GM13976 (cell line): ENCODE data around the gene AP5Z1.

Source experiments
- DNase-seq: peaks from one replicate; pipeline ENCODE4 v3.0.0; 2012; ENCODE audit warnings: low spot score
- in situ Hi-C: fragments of 300-500 bp; cut with MboI; formaldehyde crosslinking; loops from one replicate; pipeline ENCODE4 v1.12.0; 2022; ENCODE audit warnings: low sequenced_read_pairs, mixed read lengths, inconsistent platforms; ENCODE audit not compliant: unreplicated experiment
- TF ChIP-seq, protein P1 (sequence below): IDR thresholded peaks from 2 replicates; pipeline ENCODE4 v1.5.1; 2012; ENCODE audit warnings: borderline replicate concordance, mild to moderate bottlenecking; ENCODE audit not compliant: insufficient read depth; ENCODE audit errors: extremely low read depth, missing control alignments, control extremely low read depth

The AP5Z1 gene

DNA sequence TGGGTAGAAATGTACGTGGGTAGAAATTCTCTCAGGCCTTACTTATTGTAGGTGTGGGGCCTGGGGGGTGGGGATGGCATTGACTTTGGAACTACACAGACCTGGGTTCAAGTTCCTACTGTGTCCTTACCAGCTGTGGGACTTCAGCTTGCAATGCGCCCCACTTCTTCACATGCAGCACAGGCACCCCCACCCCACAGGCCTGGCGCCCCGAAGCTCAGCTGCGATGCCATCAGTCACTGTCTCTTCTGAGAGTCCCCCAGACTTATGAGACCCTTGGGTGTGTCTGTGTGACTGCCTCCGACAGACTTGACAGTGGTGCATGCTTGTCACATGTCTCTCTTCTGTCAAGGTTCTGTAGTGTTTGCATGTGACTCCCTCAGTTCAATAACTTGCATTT lies 3.1 kb upstream of the AP5Z1 start:
- in situ Hi-C loops: loop anchor here (25.0 kb wide), 1 partner anchor 160 kb away; no protein-coding TSS in a partner anchor
- no peak for DNase-seq
- TF ChIP-seq, protein P1, sequence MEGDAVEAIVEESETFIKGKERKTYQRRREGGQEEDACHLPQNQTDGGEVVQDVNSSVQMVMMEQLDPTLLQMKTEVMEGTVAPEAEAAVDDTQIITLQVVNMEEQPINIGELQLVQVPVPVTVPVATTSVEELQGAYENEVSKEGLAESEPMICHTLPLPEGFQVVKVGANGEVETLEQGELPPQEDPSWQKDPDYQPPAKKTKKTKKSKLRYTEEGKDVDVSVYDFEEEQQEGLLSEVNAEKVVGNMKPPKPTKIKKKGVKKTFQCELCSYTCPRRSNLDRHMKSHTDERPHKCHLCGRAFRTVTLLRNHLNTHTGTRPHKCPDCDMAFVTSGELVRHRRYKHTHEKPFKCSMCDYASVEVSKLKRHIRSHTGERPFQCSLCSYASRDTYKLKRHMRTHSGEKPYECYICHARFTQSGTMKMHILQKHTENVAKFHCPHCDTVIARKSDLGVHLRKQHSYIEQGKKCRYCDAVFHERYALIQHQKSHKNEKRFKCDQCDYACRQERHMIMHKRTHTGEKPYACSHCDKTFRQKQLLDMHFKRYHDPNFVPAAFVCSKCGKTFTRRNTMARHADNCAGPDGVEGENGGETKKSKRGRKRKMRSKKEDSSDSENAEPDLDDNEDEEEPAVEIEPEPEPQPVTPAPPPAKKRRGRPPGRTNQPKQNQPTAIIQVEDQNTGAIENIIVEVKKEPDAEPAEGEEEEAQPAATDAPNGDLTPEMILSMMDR: no peak

DNA sequence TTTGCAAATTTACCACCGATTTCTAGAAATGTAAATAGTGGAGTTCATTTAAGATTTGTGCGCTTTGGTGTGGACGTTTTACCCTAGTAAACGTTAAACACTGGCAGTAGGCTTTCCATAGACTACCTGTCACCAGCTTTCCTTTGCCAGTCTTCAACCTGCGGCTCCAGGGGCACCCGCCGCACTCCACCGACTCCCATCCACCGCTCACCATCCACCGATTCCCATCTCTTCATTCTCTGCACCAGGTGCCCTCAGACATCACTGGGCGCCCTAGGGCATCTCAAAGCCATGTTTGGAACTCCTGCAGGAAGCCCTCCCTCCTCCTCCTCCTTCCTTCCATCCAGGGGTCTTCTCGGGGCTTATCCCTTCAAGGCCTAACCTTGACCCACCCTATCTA lies 1.4 kb upstream of the AP5Z1 start:
- TF ChIP-seq, protein P1: no peak
- in situ Hi-C loops: loop anchor here (25.0 kb wide), 1 partner anchor 162 kb away; no protein-coding TSS in a partner anchor
- no peak for DNase-seq

DNA sequence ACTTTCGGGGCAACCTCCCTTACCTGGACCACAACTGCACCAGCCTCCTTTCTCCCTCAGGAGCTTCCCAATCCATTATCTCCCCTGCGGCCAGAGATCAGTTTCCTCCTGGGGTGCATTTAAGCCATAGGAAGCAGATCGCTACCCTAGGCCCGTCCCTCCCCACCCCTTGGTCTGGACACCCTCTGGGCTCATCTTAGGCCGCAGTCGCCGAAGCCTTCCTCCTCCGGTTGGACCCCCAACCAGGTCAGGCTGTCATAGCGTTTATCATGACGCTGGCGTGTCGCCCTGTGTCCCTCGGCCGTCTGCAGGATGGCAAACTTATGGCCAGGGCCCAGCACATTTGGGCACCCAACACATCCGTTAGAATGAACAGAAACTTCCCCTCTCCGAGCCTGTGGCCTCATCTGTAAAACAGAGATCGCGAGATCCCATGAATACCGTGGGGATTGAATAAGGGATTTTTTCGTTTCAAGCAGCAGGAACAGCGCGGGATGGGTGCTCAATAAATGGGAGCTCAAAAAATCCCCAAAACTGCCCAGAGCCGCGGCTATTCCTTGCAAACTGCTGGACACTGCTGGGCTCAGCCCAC lies 669 bp upstream of the AP5Z1 start:
- peak; percentile 68 for DNase-seq
- in situ Hi-C loops: loop anchor here (25.0 kb wide), 1 partner anchor 162 kb away; no protein-coding TSS in a partner anchor
- TF ChIP-seq, protein P1: no peak

DNA sequence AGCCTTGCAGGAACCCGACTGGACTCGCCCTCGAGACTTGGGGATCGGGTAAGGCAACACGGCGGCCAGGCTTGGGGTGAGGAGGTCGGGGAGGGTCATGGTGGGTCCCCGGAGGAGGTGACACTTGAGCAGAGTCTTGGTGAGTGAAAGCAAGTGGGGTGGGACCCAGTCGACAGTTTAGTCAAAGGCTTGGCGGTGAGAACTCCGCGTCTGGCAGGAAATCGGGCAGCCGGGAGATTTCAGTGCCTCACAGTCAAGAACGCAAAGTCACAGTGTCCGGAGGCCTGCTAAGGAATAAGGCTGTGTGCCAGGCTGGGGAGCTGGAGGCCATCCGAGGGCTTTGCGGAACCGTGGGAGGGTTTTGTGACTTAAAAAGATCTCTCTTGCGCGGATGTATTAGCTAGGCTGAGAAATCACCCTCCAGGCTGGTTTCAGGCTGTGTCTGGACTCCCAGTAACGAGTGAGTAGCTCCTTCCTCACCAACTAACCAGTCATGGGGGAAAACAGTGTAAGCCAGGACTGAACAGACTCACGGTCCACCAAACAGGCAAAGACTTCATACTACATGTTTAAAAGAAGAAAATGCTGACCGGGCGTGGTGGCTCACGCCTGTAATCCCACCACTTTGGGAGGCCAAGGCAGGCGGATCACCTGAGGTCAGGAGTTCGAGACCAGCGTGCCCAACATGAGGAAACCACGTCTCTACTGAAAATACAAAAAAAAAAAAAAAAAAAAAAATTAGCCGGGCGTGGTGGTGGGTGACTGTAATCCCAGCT lies 613 bp downstream of the AP5Z1 start:
- no peak for DNase-seq
- TF ChIP-seq, protein P1: no peak
- in situ Hi-C loops: no loop called here

GRCh38 chr7:4779118-4779517 lies 3.7 kb downstream of the AP5Z1 start:
- TF ChIP-seq, protein P1: no peak
- no peak for DNase-seq
- in situ Hi-C loops: no loop called here

DNA sequence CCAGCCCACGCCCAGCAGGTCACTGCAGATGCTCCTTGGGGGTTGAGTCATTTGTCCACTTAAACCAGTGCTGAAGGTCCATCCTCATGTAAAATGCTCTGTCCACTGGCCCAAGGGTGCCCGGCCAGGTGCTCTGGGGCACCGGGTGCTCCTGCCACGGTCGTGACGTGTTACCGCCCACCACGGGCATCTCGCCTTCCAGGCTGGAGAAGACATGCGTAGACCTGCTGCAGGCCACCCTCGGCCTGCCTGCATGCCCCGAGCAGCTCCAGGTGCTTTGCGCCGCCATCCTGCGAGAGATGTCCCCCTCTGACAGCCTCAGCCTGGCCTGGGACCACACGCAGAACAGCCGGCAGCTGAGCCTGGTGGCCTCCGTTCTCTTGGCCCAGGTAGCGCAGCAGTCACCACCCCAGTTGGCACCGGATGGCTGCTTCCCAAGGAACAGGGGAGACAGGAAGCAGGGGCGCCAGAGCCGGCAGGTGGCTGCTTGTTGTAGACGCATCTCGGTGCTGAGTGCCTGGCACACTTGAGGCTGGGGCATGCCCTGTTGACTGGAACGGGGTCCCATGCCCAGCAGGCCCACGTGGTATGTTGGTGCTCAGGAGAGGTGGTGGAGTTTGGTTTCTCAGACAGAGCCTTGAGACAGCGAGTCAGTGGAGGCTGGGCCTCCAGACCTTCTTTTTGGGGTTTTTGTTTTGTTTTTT lies 6.1 kb downstream of the AP5Z1 start:
- in situ Hi-C loops: no loop called here
- TF ChIP-seq, protein P1: no peak
- no peak for DNase-seq
